ENCODE data around the gene TSPAN18. TPM values are rescaled to one million over a fixed set of nuclear protein-coding genes. Genes with fewer than 3 reads are reported as not detected.

Gene TSPAN18
- total RNA-seq, 4 donors from 2014 or later = 31.1 to 74.6 (median 34.7) TPM

- Histone ChIP-seq H3K4me3 (no peak overlapping the region), H3K4me1 (peaks cover 6 to 70% (median 34%) of the 10 kb centered on the region in 3 donors), H3K27ac (peak overlapping the region in 3 of 4 donors; percentile 28 to 53 (median 41)), H3K27me3 (no peaks in the 10 kb centered on the region), H3K36me3 (no peaks in the 10 kb centered on the region), H3K9me3 (no peaks in the 10 kb centered on the region)
- WGBS, 2 donors (ENCODE audit: low coverage in 1 of 2) = no CpG with 5 or more reads among the region's 1 CpG
- TF ChIP-seq, protein P1, sequence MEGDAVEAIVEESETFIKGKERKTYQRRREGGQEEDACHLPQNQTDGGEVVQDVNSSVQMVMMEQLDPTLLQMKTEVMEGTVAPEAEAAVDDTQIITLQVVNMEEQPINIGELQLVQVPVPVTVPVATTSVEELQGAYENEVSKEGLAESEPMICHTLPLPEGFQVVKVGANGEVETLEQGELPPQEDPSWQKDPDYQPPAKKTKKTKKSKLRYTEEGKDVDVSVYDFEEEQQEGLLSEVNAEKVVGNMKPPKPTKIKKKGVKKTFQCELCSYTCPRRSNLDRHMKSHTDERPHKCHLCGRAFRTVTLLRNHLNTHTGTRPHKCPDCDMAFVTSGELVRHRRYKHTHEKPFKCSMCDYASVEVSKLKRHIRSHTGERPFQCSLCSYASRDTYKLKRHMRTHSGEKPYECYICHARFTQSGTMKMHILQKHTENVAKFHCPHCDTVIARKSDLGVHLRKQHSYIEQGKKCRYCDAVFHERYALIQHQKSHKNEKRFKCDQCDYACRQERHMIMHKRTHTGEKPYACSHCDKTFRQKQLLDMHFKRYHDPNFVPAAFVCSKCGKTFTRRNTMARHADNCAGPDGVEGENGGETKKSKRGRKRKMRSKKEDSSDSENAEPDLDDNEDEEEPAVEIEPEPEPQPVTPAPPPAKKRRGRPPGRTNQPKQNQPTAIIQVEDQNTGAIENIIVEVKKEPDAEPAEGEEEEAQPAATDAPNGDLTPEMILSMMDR (IDR thresholded peaks at IDR 0.05) = no peak
- TF ChIP-seq POLR2AphosphoS5 (IDR thresholded peaks at IDR 0.05) (no peak), EP300 (IDR thresholded peaks at IDR 0.05) (no peak), POLR2A (IDR thresholded peaks at IDR 0.05) (no peak)
- no peak for ATAC-seq
Observed at GRCh38 chr11:44889266-44889665, 162.5 kb downstream of the TSPAN18 start.

DNA sequence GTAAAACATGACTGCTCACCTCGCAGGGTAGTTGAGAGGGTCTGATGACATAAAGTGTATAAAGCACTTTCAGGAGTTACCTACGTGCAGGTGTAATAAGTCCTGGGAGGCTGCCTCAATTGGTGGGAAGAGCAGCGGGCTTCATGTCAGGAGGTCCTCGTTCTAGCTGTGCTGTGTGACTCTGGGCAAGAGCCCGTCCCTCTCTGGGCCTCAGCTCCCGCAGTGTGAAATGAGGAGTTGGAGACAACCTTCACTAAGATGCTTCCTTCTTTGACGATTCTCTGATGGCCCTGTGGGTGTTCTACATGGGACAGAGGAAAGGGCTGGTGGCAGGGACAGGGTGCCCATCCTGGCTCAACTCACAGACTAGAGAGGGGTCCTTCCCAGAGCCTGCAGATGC is 166.1 kb downstream of the TSPAN18 start:
- Histone ChIP-seq H3K27ac (peak overlapping the region; percentile 66 to 86 (median 81)), H3K27me3 (no peaks in the 10 kb centered on the region), H3K9me3 (no peaks in the 10 kb centered on the region), H3K36me3 (peaks cover 0 to 1% of the 10 kb centered on the region in 2 donors), H3K4me3 (no peak overlapping the region), H3K4me1 (peaks cover 6 to 56% (median 16%) of the 10 kb centered on the region in 3 donors)
- 100% methylated on average over 2 of the region's 7 CpGs; no CpG with 5 or more reads in 1 of the 2 donors for WGBS, 2 donors (ENCODE audit: low coverage in 1 of 2)
- no peak for ATAC-seq
- TF ChIP-seq, protein P1 (IDR thresholded peaks at IDR 0.05) = peak in 1 of 4 experiments; percentile 3
- no peak for TF ChIP-seq POLR2A (IDR thresholded peaks at IDR 0.05)

- ATAC-seq = peak; percentile 51
- Histone ChIP-seq H3K27ac (peak overlapping the region; percentile 66 to 86 (median 81)), H3K4me3 (no peak overlapping the region), H3K36me3 (peaks cover 0 to 7% of the 10 kb centered on the region in 2 donors), H3K9me3 (no peaks in the 10 kb centered on the region), H3K27me3 (no peaks in the 10 kb centered on the region), H3K4me1 (peaks cover 6 to 51% (median 15%) of the 10 kb centered on the region in 3 donors)
- no peak for TF ChIP-seq POLR2A (IDR thresholded peaks at IDR 0.05)
- TF ChIP-seq POLR2AphosphoS5 (IDR thresholded peaks at IDR 0.05) = peak; percentile 89
- TF ChIP-seq, protein P1 (IDR thresholded peaks at IDR 0.05) = no peak
- TF ChIP-seq EP300 (IDR thresholded peaks at IDR 0.05) = no peak
- WGBS, 2 donors (ENCODE audit: low coverage in 1 of 2) = 24 to 48% methylated on average over 4 to 5 of the region's 10 CpGs
Observed at GRCh38 chr11:44893308-44893822, 166.6 kb downstream of the TSPAN18 start.

DNA sequence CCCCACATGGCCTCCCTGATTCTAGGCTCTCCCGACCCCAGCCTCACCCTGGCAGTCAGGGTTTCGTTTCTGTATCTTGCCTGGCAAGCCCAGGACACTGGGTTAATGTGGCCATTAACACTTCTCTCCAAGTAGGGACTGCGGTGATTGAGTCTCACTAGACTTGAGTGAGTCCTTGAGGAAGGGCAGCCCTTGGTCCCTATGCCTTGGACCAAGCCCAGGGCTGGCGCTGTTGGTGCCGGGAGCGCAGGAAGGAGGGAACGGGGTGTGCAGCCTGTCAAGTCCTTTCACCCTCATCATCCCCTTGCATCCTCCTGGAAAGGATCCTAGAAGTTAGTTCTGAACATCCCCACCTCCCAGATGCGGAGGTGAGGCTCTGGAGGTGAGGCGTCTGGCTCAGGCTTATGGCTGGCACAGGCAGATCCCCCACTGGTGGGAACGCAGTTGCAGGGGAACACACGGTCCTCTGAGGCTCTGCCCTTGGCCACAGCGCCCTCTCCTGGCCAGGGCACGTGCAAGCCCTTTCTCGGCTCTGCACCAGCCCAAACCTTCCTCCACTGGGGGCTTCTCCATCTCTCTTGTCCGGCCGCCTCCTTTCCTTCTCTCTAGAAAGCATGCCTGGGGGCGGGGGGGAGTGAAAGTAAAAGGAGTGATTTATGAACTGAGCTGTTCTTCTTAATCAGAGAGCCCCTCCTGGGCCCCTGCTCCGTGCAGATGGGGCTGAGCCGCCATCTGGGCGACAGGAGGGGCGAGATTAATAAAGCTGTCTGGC is 167.3 kb downstream of the TSPAN18 start:
- peaks cover 0 to 13% of the 10 kb centered on the region in 2 donors for H3K36me3 ChIP-seq
- H3K27ac ChIP-seq = peak overlapping the region; percentile 66 to 86 (median 81)
- H3K4me3 ChIP-seq = no peak overlapping the region
- TF ChIP-seq POLR2AphosphoS5 (IDR thresholded peaks at IDR 0.05) (peak; percentile 36), POLR2A (IDR thresholded peaks at IDR 0.05) (no peak)
- TF ChIP-seq, protein P1 (IDR thresholded peaks at IDR 0.05) = peak in 3 of 4 experiments; percentile 94 to 96 (median 94)
- H3K4me1 ChIP-seq = peaks cover 6 to 49% (median 15%) of the 10 kb centered on the region in 3 donors
- WGBS, 2 donors (ENCODE audit: low coverage in 1 of 2) = 57% methylated on average over 5 of the region's 21 CpGs; no CpG with 5 or more reads in 1 of the 2 donors
- peak; percentile 88 for ATAC-seq
- H3K9me3 ChIP-seq = no peaks in the 10 kb centered on the region
- no peaks in the 10 kb centered on the region for H3K27me3 ChIP-seq

All from gastroesophageal sphincter (tissue), 4 donors.